Measurements from ENCODE around the gene LARGE1.

The LARGE1 gene

GRCh38 chr22:33459137-33459536 is 461.1 kb downstream of the LARGE1 start:
- DNase-seq (ENCODE audit: extremely low read depth in 1 of 2, low read depth in 1 of 2) = no peak

DNA sequence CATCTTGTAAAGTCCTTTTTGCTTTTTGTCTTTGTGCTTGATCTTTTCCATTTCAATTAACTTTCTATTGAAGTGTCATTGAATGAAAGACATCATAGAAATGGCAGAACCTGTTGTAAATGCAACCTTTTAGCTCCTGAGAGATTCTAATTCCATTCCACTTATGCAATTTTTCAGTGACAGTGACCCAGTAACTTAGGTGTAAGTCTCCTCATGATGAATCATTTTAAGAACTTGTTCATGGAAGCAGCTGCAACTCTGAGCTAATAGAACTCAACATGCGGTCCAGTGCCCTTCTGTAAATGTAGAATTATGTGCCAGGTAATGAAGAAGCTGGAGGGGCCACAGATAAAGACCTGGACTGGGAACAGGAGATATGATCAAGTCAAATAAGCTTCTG is 463.8 kb downstream of the LARGE1 start:
- DNase-seq (ENCODE audit: extremely low read depth in 1 of 2, low read depth in 1 of 2) = no peak

- no peak for DNase-seq (ENCODE audit: extremely low read depth in 1 of 2, low read depth in 1 of 2)
Measured at GRCh38 chr22:33455036-33455435, 465.2 kb downstream of the LARGE1 start.

- DNase-seq (ENCODE audit: extremely low read depth in 1 of 2, low read depth in 1 of 2) = no peak
Measured at GRCh38 chr22:33451866-33452469, 468.3 kb downstream of the LARGE1 start.

DNA sequence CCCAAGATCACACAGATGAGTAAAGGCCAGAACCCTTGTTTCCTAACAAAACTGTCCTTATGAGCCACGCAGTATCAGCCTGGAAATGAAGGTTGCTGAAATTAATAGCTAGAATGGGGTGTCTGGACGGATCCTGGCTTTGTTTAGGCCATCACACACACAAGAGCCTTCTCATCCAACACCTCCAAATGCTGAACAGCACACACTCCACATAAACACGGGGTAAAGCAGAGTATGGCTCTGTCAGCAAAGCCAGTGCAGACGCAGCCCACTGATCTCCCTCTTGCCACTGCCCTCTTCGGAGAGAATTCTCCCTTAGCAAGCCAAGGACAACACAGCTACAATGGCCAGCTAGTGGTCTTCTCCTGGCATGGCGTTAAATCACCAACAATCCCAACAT is 469.5 kb downstream of the LARGE1 start:
- DNase-seq (ENCODE audit: extremely low read depth in 1 of 2, low read depth in 1 of 2) = no peak

- DNase-seq (ENCODE audit: extremely low read depth in 1 of 2, low read depth in 1 of 2) = no peak
Measured at GRCh38 chr22:33447733-33448132, 472.5 kb downstream of the LARGE1 start.

GRCh38 chr22:33443683-33444082 is 476.6 kb downstream of the LARGE1 start:
- no peak for DNase-seq (ENCODE audit: extremely low read depth in 1 of 2, low read depth in 1 of 2)

DNA sequence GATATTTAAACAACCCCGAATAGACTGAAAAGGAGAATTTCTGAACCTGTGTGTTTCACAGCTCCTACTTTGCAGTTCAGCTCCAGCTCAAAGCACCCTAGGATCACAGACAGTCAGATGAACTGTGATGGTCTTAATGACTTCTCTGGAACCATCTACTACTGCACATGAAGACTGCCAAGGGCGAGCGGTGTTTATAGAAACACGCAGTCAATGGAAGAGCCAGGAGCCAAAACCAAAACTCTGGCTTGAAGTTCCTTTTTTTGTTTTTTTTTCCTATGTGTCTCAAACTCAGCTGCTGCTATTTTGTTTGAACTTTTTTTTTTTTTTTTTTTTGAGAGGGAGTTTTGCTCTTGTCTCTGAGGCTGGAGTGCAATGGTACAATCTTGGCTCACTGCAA is 479.5 kb downstream of the LARGE1 start:
- DNase-seq (ENCODE audit: extremely low read depth in 1 of 2, low read depth in 1 of 2) = no peak

DNA sequence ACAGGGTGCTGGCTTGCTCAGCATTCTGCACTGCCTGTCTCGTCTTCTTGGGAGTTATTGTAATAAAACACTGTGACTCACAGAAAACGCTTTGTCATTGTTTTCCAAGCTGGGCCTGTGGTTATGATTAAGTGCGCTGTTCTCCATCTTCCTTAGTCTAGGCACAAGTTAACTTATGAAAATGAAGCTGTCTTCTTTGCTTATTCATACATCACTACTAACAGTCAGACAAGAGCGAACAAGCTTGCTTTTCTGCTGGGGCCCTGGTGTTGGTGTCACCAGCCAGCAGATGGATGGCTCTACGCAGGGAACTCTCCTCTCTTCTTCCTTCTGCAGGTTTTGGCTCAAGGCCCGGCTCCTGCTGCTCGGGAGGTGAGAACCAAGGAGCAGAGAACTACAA is 482.0 kb downstream of the LARGE1 start:
- no peak for DNase-seq (ENCODE audit: extremely low read depth in 1 of 2, low read depth in 1 of 2)

- DNase-seq (ENCODE audit: extremely low read depth in 1 of 2, low read depth in 1 of 2) = no peak
Measured at GRCh38 chr22:33431300-33431699, 489.0 kb downstream of the LARGE1 start.

DNA sequence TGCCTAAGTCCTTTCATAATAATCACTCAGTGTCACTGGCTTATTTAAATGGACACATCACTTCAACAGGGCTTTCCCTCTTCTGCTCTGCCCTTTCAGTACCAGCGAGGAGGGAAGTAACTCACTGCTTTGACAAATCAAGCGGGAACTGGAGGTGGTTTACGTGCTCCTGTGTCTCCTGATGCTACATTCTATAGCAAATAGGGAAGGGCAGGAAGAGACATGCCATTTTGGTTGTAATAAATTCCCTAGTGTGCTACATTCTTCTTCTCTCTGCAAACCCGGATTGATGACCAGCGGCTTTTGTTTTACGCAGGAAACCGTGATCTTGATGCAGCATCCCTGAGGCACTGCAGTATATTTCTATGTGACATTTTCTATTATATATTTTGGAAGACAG is 491.0 kb downstream of the LARGE1 start:
- DNase-seq (ENCODE audit: extremely low read depth in 1 of 2, low read depth in 1 of 2) = no peak

- DNase-seq (ENCODE audit: extremely low read depth in 1 of 2, low read depth in 1 of 2) = no peak
Measured at GRCh38 chr22:33427461-33427860, 492.8 kb downstream of the LARGE1 start.

- DNase-seq (ENCODE audit: extremely low read depth in 1 of 2, low read depth in 1 of 2) = no peak
Measured at GRCh38 chr22:33426451-33426850, 493.8 kb downstream of the LARGE1 start.

GRCh38 chr22:33421859-33422258 is 498.4 kb downstream of the LARGE1 start:
- no peak for DNase-seq (ENCODE audit: extremely low read depth in 1 of 2, low read depth in 1 of 2)

- no peak for DNase-seq (ENCODE audit: extremely low read depth in 1 of 2, low read depth in 1 of 2)
Measured at GRCh38 chr22:33418484-33418883, 501.8 kb downstream of the LARGE1 start.

GRCh38 chr22:33415401-33415800 is 504.9 kb downstream of the LARGE1 start:
- no peak for DNase-seq (ENCODE audit: extremely low read depth in 1 of 2, low read depth in 1 of 2)

DNA sequence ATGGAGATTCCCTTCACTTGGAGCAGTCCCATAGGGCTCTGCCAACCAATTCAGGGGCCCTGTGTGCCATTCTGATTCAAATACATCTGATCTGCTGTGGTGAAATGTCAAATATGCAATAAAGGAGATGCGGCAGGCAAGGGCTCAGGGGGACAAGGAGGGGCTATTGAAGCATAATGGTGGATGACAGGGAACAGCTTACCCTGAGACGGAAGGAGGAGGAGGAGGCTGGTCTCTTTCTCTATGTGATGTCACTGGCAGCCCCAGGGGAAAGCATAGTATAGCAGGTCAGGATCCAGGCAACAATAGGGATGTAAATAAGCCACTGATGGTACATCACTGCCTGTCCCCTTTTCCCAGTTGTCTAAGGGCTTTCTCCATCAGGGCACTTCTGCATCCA is 511.2 kb downstream of the LARGE1 start:
- no peak for DNase-seq (ENCODE audit: extremely low read depth in 1 of 2, low read depth in 1 of 2)

- no peak for DNase-seq (ENCODE audit: extremely low read depth in 1 of 2, low read depth in 1 of 2)
Measured at GRCh38 chr22:33405194-33405593, 515.1 kb downstream of the LARGE1 start.

GRCh38 chr22:33404723-33405122 is 515.6 kb downstream of the LARGE1 start:
- no peak for DNase-seq (ENCODE audit: extremely low read depth in 1 of 2, low read depth in 1 of 2)

DNA sequence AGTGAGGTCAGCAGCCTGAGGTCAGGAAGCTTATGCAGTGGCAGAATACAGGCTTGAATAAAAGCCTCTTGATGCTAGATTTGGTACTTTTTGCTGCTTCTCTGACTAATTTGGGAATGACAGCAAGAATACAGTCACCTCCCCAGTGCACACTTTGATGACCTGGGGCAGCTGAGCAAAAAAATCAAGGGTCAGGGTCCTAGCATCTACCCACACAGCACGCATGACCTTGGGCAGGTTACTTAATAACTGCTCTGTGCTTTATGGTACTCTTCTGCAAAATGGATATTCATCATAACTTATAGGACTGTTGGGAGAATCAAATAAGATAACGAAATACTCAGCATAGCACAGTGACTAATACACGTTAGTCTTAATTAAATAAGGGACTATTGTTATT is 518.0 kb downstream of the LARGE1 start:
- DNase-seq (ENCODE audit: extremely low read depth in 1 of 2, low read depth in 1 of 2) = no peak

DNA sequence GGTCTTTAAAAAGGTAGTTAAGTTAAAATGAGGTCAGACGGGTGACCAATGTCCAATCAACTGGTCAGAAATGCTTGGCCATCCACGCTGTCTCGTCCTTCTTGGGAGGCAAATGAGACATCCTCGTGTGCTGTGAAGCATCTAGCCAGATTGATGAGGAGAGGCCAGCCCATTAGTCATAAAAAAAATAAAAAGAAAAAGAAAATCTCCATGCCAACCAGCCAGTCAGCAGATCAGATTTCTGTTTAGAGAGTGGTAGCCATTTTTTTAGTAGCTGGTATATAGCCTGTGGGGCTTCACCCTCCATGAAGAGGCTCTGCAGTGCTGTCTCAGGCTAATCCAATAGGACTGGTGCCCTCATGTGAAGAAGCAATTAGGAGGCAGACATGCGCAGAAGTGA is 519.0 kb downstream of the LARGE1 start:
- DNase-seq (ENCODE audit: extremely low read depth in 1 of 2, low read depth in 1 of 2) = no peak

- no peak for DNase-seq (ENCODE audit: extremely low read depth in 1 of 2, low read depth in 1 of 2)
Measured at GRCh38 chr22:33400891-33401290, 519.4 kb downstream of the LARGE1 start.

DNA sequence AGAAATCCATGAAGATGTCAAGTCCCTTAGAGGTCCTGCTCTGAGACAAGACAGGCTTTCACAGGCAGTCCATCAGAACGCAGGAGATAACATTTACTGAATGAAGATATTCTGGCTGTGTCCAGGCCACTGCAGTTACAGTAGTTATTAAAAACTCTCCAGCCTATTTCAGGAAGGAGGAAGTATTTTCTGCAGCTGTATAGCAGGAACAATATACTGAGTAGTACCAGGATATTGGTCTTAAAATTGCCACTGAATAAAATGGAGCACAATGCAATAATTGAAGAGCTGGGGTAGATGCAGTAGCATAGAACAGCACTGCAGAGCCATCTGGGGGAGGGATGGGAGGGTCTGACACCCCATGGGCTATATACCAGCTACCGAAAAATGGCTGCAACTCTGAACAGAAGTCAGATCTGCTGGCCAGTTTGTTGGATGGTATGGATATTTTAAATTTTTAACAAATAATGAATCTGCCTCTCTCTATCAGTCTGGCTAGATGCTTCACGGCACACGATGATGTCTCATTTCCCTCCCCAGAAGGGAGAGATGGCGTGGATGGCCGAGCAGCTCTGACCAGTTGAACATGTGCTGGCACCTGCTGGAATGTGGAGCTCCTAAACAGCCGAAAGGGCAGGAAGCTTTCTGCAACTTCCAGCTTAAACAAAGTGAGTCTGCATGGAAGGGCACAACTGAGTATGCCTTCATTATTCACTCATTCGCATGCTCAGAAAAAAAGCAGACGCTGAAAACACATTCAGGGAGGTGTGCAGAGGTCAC is 520.0 kb downstream of the LARGE1 start:
- no peak for DNase-seq (ENCODE audit: extremely low read depth in 1 of 2, low read depth in 1 of 2)
